ENCODE data around the gene LIME1. TPM values are rescaled to one million over a fixed set of nuclear protein-coding genes. Genes with fewer than 3 reads are reported as not detected.

LIME1 gene
- total RNA-seq, 2 donors from 2014 or later, result 4.9 to 14.0 TPM

GRCh38 chr20:63693083-63693732 is 43.3 kb upstream of the LIME1 start:
- TF ChIP-seq CTCF (IDR thresholded peaks at IDR 0.05), result no peak
- no peak for TF ChIP-seq POLR2A (IDR thresholded peaks at IDR 0.05)
- 57 to 91% methylated on average over 1 to 10 of the region's 10 CpGs for WGBS, 2 donors
- peak in 1 of 4 donors; percentile 11 for DNase-seq
- peaks cover 23% of the 10 kb centered on the region for H3K4me1 ChIP-seq
- H3K27ac ChIP-seq, result no peak overlapping the region
- no peak overlapping the region for H3K4me3 ChIP-seq
- no peak for ATAC-seq
- no peaks in the 10 kb centered on the region for H3K27me3 ChIP-seq
- H3K36me3 ChIP-seq (replicated peaks in 1 of 2; ENCODE audit: insufficient read depth in 1 of 2, low read depth in 2 of 2), result no peaks in the 10 kb centered on the region
- no peaks in the 10 kb centered on the region for H3K9me3 ChIP-seq
- intact Hi-C loops (cut with DNase I), result no loop called here

GRCh38 chr20:63693733-63694583 is 42.5 kb upstream of the LIME1 start:
- peaks cover 28% of the 10 kb centered on the region for H3K4me1 ChIP-seq
- intact Hi-C loops (cut with DNase I), result no loop called here
- no peaks in the 10 kb centered on the region for H3K9me3 ChIP-seq
- DNase-seq (no peak), ATAC-seq (no peak)
- H3K4me3 ChIP-seq, result no peak overlapping the region
- 89 to 92% methylated on average over 6 to 21 of the region's 21 CpGs for WGBS, 2 donors
- H3K27ac ChIP-seq, result no peak overlapping the region
- no peaks in the 10 kb centered on the region for H3K36me3 ChIP-seq (replicated peaks in 1 of 2; ENCODE audit: insufficient read depth in 1 of 2, low read depth in 2 of 2)
- TF ChIP-seq CTCF (IDR thresholded peaks at IDR 0.05) (no peak), POLR2A (IDR thresholded peaks at IDR 0.05) (no peak)
- H3K27me3 ChIP-seq, result no peaks in the 10 kb centered on the region

- Histone ChIP-seq H3K27ac (no peak overlapping the region), H3K4me1 (peaks cover 36% of the 10 kb centered on the region), H3K36me3 (replicated peaks in 1 of 2; ENCODE audit: insufficient read depth in 1 of 2, low read depth in 2 of 2) (no peaks in the 10 kb centered on the region), H3K9me3 (no peaks in the 10 kb centered on the region), H3K4me3 (no peak overlapping the region), H3K27me3 (no peaks in the 10 kb centered on the region)
- 95 to 96% methylated on average over 9 to 28 of the region's 37 CpGs for WGBS, 2 donors
- intact Hi-C loops (cut with DNase I), result no loop called here
- peak in 1 of 4 donors; percentile 15 for DNase-seq
- no peak for TF ChIP-seq CTCF (IDR thresholded peaks at IDR 0.05)
- no peak for TF ChIP-seq POLR2A (IDR thresholded peaks at IDR 0.05)
- no peak for ATAC-seq
Observed at GRCh38 chr20:63694584-63695423, 41.7 kb upstream of the LIME1 start.

GRCh38 chr20:63695424-63696305 is 40.8 kb upstream of the LIME1 start:
- intact Hi-C loops (cut with DNase I), result no loop called here
- Histone ChIP-seq H3K27ac (no peak overlapping the region), H3K9me3 (no peaks in the 10 kb centered on the region), H3K4me1 (peaks cover 37% of the 10 kb centered on the region), H3K4me3 (no peak overlapping the region), H3K27me3 (no peaks in the 10 kb centered on the region), H3K36me3 (replicated peaks in 1 of 2; ENCODE audit: insufficient read depth in 1 of 2, low read depth in 2 of 2) (no peaks in the 10 kb centered on the region)
- no peak for ATAC-seq
- no peak for TF ChIP-seq POLR2A (IDR thresholded peaks at IDR 0.05)
- no peak for TF ChIP-seq CTCF (IDR thresholded peaks at IDR 0.05)
- WGBS, 2 donors, result 78% methylated on average over 8 to 22 of the region's 25 CpGs
- DNase-seq, result peak in 1 of 4 donors; percentile 13
